GM21526 (cell line): Measurements from ENCODE around the gene BRINP2.
"Not testable (repeated sequence)": the region's sequence is repeated elsewhere in the genome, so short reads cannot be mapped to it uniquely, and the experiment has no call there.

Experiments used
- ATAC-seq: cut with Tn5 transposase; IDR thresholded peaks from one replicate; pipeline ENCODE4 v1.9.1; 2021; ENCODE audit warnings: moderate library complexity; ENCODE audit not compliant: unreplicated experiment, low FRiP score

BRINP2 gene

GRCh38 chr1:177306019-177306415 lies 135.3 kb downstream of the BRINP2 start:
- no peak for ATAC-seq

GRCh38 chr1:177306981-177307380 lies 136.2 kb downstream of the BRINP2 start:
- no peak for ATAC-seq

DNA sequence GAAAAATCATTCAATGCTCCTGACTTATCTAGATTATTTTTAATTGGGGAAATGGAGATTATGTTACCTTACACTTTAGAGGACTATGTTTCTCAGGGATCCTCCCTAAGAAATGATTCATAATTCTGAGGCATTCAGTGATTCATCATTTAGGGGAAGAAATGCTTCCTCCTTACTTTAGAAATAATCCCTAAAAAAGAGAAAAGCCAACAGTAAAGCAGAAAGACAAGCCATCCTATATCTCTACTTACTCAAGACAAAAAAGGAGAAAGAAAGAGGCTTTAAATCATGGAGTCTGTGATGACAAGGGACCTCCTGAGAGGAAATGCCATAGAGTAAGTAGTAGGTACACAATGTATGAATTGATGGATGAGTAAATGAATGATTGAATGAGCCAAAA lies 137.0 kb downstream of the BRINP2 start:
- no peak for ATAC-seq

GRCh38 chr1:177309880-177310279 lies 139.1 kb downstream of the BRINP2 start:
- ATAC-seq: no peak

- ATAC-seq: no peak
These were observed 139.6 kb downstream of the BRINP2 start for GRCh38 chr1:177310326-177310725.

DNA sequence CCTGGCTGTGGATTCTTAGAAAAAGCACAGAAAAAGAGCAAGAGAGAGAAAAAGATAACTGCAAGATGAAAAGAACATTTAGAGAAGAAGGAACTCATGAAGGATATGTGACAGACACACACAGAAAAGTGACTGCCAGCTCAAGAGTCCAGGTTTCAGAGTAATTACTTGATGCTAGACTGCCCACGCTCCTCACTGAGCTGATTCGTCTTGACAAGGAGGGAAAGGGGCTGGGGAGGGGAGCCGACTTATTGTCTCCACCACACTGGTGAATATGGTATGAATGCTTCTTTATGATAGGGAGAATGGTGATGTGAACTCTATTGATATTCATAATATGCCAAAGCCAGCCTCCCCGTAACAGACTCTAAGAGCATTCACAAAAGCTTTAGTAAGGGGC lies 140.4 kb downstream of the BRINP2 start:
- no peak for ATAC-seq

GRCh38 chr1:177311586-177311985 lies 140.8 kb downstream of the BRINP2 start:
- ATAC-seq: no peak

DNA sequence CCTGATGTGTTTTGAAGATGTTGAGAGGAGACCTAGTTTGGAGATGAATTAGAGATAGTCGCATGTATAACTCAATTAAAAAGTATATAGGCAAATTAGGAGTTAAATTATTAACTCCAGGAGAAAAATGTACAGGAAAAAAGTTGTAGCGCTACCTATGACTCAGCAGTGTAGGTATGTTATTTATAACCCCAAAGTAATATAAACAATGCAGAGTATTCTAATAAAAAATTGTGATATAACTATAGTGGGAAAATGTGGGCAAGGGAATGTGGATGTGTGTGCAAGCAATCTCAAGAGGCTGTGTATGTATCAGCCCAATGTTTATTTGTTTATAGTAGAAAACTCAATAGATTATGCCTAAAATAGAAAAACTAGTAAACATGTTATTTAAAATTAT lies 144.5 kb downstream of the BRINP2 start:
- ATAC-seq: no peak

DNA sequence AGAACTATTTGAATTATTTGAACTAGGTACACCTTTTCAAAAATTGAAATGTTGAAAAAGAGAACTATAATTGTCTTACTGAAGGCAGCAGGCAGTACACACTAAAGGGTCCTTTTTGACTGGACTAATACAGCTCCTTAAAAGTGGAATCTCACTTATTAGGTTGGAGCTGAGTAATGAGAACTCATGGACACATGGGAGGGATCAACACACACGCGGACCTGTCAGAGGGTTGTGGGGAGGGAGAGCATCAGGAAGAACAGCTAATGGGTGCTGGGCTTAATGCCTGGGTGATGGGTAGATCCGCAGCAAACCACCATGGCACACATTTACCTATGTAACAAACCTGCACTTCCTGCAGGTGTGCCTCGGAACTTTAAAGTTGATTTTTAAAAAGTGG lies 145.0 kb downstream of the BRINP2 start:
- no peak for ATAC-seq

GRCh38 chr1:177321434-177321833 lies 150.7 kb downstream of the BRINP2 start:
- not testable (repeated sequence) for ATAC-seq

DNA sequence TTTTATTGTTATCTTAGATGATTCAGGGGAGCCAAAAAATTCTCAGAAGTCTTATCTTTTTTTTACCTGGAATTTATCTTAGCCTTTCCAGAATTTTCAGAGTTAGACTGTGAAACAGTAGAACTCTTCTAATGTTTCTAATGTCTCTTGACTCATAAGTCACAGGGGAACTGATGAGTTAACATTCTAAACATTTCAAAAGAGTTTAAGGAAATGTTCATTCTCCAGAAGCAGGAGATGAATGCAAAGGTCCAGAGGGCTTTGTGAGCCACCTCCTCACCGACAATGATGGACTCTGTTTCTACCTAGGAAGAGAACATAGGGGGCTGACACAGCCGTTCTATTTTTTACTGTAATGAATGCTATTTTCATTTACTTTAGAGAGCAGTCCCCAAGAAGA lies 157.5 kb downstream of the BRINP2 start:
- no peak for ATAC-seq

DNA sequence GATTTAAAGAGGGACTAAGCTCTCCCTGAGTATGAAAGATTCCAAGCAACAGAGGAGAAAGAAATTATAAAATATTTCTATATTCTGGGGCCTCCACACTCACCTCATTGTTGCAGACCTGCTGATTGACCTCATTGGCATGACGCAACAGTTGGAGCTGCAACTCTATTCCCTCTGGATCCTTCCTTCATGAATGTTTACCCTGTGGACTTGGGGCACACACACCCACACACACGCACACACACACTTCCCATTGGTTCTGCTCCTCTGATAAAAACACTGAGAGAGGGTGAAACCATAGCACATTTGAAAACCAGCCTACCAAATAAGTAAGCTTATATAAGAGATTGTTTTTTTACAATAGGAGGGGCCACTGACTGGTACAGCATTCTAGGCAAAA lies 159.1 kb downstream of the BRINP2 start:
- no peak for ATAC-seq
